ENCODE results near the gene COA8.
A peak's percentile ranks its signal among the peaks of the same experiment; 100 is the strongest.

The COA8 gene

DNA sequence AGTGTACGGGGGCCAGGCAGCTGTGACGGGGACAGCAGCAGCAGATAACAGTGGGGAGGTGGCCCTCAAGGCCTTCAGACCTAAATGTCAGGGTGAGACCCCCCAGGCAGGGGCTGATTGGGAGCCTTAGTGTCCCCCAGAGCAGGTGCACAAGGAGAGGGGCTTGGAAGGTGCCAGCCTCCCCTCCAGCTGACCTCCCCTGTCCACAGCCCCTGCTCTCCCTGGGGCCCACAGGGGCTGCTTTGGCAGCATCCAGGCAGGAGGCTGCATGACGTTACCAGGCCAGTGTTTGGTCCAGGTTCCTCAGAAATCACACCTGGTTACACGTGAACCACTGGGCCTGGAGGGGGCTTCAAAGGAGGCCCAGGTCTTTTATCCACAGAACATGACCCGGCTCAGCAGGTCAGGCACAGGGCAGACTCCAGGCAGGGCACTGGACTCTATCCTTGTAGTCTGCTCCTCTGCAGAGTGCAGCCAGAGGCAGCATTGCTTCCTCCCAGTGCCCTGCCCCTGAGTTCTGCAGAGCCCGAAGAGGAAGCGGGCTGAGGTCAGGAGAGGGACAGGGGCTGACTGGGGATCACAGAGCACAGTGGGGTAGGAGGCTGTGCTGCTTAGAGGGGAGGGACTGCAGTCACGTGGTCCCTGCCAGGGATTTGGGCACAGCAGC, 36.4 kb upstream of the COA8 start:
- DNase-seq: no peak

DNA sequence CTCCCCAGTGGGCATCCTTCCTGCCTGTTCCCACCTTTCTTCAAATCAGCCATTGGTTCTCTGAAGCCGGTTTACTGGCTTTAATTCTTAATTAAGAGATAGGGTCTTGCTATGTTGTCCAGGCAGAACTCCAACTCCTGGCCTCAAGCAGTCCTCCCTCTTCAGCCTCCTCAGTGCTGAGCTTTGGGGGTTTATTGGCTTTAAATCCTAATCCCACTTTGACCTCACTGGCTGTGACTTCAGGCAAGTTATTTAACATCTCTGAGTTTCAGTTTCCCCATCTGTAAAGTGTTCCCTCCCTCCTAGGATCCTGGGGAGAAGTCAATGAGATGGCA, 35.9 kb upstream of the COA8 start:
- DNase-seq: no peak

DNA sequence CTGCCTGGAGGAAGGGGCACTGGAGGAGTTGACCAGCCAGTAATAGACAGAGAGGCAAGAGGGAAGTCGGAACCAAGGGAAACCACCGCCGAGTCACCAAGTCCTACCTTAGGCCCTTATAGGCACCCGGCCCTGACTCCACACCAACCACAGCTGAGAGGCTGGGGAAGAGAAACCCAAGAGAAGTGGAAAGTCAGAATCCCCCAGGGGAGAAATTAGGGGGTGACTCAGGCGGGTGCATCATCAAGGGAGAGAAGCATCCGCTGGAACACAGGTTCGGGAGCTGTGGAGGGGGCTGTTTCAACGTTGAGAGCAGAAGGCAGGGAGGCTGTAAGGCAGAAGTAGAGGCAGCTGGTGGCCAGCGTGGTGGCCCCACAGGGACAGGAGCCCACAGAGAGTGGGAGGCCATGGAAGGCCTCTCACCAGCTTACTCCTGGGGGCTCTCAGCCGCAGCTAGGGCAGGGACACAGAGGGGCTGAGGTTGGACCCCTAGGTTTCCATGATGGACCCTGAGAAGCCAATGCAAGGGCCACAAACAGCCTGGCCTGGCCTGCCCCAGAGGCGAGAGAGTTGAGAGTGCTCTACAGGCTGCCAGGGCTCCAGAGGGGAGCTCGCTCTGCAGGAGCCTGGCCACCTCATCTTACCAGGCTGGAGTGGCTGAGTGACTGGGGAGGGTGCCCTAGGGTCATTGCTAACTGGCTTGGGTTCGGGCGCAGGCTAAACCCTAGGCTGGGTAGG, 35.2 kb upstream of the COA8 start:
- no peak for DNase-seq

DNA sequence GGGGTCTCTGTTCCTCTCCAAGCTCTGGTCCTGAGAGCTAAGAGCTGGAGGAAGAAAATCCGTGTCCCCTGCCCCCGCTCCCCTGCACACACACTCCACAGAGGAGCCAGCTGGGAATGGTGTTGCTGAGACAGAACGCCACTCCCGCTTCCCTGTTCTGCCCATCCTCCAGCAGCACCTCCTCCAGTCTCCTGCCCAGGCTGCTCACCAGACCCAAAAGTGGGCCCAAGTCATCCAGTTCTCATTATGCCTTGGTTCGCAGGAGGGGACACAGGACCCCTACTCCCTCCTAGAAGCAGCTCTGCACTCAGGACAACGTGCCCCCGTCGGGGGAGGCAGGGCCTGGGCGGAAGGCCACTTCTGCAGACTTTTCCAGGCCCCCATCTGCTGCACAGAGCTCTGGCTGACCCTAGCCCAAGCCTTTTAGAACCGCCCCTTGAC, 34.6 kb upstream of the COA8 start:
- no peak for DNase-seq

DNA sequence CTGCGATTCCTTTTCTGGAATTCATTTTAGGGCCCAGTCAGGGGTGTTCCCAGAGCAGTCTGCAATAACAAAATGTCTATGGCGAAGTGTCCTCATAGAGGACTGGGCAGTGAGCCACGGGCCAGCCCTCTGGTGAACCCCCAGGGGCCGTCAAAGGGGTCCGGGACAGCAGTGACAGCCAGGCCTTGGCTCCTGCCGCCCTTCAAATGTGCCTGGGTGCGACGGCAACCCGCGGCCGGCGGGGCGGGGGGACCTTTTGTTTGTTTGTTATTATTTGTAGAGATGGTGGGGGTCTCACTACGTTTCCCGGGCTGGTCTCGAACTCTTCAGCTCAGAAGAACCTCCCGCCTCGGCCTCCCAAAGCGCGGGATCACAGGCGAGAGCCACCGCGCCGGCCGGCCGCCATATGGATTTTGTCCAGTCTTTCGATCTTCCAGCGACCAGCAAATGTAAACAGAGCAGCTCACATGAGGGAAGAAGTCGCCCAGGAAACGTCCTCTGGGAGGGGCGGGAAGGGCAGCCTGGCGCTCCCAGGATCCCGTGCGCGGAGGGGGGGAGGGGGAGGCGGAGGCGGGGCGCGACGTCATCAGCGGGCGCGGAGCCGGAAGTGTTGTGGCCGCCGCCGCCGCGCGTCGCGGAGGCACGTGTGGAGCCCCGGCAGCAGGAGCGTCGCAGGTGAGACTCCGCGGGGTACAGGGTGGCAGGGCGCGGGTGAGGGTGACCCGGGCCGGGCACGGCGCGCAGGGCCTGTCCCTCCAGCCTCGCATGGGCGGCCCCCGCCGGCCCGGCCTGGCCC, 34.0 kb upstream of the COA8 start, which contains the start of gene TRMT61A:
TSS of gene TRMT61A (plus strand) at position 610 of the 796 bp plus-strand sequence. CDS start 783 bp downstream, outside the sequence.
- DNase-seq: peak; percentile 80 to 84

DNA sequence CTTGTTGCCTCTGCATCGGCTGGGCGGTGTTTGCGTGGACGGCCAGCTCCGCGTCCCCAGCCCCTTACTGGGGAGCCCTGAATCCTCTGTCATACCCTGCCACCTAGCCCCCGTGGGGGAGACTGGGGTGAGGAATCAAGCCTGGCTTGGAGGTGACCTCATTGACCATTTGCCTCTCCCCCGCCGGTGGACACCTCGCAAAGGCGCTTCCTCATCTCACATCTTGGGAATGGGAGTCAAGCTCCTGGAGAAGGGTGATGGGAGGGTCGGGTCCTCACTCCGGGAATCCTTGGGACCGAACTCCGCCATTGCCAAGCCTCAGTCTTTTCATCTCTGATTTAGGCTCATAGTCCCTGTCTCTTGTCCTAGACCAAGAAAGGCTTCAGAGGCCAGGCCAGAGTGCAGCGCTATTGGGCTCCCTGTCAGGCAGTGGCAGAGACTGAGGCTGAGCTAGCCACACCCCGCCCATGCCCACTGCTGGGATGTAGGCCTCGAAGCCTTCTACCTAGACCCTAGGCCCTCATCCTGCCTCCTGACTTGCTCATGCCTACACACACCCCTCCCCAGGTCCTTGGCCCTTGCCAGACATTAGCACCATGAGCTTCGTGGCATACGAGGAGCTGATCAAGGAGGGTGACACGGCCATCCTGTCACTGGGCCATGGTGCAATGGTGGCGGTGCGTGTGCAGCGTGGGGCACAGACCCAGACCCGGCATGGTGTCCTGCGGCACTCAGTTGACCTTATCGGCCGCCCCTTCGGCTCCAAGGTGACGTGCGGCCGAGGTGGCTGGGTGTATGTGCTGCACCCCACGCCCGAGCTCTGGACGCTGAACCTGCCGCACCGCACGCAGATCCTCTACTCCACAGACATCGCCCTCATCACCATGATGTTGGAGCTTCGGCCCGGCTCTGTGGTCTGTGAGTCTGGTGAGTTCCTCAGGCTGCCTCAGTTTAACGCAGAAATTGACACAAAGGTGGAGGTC, 33.1 kb upstream of the COA8 start:
- DNase-seq: no peak

DNA sequence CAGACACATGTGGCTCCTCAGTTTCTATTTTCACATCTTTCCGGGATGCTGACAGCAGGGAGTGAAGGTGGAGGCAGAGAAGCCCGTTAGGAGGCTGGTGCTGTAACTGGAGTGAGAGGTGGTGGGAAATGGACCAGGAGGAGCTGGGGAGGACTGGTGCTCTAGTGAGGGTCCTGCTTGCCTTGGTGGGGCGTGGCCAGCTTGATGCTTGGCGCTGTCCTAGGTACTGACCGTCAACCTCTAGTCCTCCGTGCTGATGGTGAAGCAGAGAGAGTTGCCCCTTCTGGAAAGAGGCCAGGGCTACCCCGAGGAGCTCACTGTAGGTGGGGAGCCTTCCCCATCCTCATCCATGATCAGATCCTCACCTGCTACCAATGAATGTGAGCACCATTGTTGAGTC, 32.4 kb upstream of the COA8 start:
- no peak for DNase-seq

DNA sequence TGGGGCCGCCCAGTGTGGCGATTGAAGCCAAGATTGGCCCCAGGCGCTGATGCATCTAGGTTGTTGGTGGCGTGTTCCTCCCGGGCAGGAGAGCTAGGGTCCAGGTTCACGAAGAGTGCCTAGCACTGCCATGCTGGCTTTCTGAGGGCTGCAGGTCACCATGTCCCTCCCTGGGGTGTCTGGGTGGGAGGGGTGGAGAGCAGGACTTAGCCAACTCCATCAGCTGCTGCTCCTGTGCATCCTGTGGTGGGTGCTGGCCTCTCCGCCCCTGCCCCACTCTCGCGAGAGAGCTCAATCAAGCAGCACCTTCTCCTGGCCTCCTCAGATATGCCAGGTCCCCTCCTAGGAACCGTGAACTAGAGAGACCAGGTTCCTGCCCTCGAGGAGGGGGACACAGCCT, 31.9 kb upstream of the COA8 start:
- no peak for DNase-seq

DNA sequence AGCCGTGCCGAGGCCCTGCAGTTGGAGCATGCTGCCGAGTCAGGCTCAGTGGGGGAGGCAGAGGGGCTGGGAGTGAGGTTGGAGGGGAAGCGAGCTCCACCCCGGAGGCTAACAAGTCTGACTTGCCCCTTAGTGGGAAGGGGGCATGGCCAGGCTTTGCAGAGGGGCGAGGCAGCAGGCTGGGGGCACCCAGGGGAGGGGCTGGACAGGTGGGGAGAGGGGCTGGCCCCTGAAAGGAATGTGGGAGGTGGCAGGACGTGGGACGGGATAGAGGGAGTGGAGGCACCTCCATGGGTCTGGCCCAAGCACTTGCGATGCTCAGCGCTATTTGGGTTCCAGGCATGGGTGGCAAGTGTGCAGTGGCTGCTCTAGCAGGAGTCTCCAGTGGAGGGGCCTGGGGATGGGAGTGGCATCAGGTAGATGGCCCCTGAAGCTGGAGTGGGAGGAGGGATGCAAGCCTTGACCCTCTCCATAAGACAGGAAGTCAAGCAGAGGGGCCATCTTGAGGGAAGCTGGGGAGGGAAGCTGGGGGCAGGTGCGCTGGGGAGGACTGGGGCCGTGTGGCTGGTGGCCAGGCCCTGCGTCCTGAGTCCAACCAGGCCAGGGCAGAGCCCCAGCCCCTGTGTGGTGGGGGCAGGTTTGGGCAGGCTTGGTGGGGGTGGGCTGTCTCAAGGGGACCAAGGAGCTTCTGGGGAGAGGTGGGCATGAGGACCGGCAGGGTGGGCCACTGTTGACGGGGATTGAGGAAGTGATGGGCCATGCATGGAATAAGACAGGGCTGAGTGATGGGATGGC, 31.1 kb upstream of the COA8 start:
- no peak for DNase-seq

DNA sequence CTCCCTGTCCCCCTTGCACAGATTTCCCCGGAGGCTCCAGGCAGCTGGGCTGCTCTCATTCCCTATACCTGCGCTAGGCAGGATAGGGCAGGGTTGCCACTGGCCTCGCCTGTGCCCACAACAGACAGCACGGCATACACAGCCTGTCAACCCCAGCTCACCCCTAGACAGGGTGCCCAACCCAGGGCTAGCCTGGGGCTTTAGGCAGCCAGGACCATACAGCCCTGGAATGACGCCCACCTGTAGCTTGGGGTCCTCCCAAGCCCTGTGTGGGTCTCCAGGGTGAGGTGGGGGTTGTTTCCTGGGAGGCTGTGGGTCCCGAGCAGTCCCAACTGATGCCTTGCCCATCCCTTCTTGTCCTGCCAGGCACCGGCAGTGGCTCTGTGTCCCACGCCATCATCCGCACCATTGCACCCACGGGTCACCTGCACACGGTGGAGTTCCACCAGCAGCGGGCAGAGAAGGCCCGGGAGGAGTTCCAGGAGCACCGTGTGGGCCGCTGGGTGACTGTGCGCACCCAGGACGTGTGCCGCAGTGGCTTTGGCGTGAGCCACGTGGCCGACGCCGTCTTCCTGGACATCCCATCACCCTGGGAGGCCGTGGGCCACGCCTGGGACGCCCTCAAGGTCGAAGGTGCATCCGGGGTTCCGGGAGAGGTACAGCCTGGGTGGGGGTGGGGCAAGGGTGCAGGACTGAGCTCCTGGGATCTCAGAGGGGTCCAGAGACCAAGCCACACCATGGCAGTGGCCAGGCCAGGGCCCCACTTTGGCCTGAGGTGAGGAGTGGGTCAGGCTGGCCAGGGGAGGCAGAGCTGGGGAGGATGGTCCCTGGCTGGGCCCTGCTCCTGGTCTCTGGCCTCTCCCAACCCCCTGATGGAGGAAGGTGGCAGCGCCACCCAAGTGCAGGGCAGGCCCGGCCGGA, 30.3 kb upstream of the COA8 start:
- no peak for DNase-seq

DNA sequence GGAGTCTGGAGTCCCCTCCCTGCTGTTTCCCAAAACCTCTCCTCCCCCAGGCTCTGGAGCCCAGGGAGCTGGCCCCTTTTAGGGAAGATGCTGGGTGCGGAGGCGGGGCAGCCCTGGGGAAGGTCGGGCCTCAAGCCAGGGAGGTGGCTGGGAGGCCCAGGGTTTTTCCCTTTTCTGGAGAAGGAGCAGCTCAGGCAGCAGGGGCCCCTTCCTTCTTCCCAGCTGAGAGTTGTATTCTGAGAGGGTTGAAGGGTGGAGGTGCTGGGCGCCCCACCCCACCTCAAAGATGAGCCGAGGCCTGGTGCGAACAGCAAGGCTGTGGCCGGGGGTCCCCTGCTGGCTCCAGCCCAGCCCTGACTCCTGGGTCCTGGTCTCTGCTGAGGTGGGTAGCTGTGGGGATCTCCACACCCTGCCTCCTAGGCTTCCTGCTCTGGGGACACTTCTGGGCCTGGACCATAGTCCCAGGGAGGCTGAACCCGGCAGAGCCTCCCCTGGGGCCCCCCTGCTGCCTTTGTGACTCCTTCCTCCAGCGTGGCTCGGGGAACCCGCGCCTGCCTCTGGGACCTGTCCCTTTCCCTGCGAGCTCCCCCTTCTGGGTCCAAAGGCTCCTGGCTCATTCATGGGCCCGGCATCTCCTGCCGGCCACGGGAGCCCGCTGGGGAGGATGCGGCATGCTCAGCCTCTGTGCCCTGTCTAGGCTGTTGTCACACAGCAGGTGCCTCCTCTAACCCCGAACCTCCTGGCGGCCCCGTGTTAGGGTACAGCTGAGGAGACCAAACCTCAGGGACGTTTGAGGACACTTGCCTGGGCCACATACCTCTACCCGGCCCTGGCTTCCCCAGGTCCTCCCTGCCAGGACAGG, 29.4 kb upstream of the COA8 start:
- no peak for DNase-seq

DNA sequence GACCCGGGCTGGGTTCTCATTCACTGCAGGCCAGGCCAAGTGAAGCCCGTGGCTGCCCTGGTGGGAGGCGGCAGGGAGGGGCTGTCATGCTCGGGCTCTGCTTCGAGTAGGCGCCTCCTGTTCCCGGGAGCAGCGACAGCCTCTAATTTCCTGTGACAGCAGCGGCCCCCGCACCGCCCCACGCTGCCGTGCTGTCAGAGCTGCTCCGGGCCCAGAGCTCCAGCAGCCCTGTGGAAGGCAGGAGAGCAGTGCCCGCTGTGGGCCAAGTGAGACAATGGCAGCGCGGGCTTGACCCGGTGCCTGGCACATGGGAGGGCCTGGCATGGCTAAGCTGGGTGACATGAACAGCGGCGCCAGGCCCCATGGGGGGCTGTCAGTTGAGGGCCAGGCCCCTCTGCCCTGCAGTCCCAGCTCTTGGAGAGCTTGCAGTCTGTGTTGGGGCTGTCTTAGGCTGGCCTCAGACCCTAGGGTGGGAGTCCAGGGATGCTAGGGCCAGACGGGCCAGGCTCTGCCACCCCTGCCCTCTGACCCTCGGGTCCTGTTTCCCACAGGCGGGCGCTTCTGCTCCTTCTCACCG, 28.7 kb upstream of the COA8 start:
- no peak for DNase-seq

DNA sequence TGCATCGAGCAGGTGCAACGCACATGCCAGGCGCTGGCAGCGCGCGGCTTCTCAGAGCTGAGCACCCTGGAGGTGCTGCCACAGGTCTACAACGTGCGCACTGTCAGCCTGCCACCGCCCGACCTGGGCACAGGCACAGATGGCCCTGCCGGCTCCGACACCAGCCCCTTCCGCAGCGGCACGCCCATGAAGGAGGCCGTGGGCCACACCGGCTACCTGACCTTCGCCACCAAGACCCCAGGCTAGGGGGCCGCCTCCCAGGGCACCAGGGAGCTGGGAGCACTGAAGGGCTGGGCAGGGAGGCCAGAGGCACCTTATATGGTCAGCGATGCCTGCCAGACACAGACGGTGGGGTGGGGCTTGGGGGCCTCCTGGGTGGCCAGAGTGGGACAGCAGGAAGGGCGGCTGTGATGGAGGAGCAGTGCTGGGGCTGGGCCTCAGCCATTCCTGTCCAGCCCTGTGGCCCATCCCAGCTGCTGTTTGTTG, 28.1 kb upstream of the COA8 start:
- DNase-seq: no peak

DNA sequence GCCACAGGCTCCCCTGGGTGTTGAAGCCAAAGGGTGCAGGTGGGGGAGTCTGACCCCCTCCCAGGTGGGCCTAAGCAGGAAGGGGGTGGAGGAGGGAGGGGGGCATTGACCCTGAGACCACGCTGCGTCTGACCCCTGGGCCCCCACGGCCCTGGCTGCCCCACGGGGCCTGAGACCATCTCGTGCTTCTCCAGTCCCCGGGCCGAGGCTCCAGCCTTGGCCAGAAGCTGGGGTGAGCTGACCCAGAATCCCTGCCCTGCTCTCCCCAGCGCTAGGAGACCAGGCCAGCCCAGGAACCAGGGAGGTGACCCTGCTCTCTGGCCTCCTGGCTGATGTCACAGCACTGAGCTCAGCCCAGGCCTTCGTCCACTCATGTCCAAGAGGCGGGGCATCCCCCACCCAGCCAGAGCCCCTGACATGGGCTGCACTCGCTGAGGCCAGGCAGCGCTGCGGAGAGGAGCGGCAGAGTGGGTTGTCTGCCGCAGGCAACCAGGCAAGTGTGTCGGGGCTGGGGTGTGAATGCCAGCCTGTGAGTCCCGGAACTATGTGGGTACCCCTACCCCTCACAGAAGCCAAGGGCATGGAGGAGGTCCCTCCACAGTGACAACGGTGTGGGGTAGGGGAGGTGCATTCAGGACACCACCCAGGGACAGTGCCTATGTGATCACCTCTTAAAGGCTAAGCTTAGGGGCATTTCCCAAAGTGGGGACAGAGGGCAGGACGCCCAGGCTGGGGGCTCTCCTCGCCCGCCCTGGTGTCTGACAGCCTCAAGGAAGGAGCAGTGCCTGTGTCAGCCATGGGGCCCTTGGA, 27.5 kb upstream of the COA8 start:
- DNase-seq: no peak

DNA sequence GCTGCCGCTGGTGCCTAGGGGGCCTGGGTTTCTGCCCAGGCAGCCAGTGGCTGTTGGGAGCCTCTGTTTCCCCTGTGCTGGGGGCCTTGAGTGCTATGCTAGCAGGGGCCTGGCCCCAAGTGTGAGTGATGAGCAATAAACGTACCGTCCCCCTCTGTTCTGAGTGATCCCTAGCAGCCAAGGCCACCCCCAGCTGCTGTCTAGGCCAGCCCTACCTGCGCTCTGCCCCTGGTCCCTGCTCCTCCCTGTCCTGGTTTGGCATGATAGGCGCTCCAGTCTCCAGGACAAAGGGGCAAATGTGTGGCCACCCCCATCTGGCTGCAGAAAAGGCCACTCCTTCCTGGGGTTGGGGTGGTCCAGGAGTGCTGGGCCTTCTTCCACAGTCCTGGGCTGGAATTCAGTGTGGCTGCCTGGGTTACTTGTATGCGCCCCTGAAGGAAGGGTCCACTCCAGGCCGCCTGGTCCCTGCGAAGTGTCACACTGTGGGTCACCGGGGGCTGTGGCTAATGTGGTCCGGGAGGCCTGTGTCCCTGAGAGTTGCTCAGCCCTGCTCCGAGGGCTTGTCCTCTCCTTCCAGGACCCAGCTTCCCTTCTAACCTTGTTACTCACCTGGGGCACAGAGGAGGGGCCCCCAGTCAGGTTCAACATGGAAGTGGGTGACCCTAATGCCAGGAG, 26.7 kb upstream of the COA8 start:
- no peak for DNase-seq

DNA sequence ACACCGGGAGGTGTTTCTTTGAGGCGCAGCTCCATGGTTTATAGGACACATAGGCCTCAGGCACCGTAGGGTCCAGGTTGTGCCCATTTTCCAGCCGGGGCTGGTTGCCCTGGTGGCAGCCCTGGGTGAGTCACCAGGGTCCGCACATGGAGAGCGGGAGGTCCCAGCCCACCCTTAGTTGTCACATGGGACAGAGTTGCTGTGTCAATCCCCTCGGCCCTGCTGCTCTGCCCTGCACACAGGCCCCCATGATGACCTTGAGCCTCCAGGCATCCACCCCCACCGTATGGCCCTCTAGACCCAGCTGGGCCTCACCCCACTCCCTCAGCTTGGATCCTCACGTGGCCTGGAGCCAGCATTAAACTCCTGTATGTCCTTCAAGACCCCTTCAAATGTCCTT, 26.1 kb upstream of the COA8 start:
- no peak for DNase-seq

DNA sequence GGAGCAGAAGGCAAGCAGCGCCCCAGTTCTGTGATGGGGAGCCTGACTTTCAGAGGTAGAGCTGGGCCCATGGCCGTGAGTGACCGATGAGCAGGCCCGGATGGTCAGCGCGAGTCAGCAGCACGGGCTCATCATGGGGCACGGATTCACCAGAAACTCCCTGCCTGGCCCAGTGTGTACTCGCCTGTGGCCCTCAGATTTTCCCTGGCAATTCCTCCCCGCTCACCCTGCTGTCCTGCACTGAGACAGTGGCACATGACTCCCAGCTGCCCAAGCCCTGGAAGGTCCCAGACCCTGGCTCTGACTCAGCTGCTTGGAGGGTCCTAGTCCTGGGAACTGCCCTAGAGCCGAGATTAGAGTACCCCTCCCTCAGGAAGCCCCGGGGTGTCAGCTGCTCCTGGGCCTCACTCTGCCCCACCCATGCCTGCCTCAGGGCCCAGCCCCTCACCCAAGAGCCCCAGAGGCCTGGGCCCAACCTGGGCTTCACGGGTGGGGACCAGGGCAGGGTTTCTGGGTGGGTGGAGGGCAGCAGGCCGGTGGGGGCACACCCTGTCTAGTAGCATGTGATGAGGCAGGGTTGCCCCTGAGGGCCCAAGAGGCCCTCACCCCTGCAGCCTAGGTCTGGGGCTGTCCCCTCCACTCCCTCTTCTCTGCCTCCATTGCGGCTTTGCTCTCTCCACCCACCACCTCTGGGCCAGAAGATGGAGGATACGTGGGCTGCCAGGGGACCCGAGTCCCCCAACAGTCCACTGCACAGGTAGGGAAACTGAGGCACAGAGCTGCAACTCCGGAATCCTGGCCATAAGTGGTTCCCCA, 25.4 kb upstream of the COA8 start:
- no peak for DNase-seq
